GM12872 (cell line): ENCODE measurements around the gene NUDT4.

Experiments used
- TF ChIP-seq, protein P1 (sequence below): IDR thresholded peaks from 3 replicates; pipeline ENCODE4 v1.5.1; 2011; ENCODE audit warnings: low read depth, mild to moderate bottlenecking, low read length, moderate library complexity; ENCODE audit not compliant: insufficient read depth

NUDT4 gene

DNA sequence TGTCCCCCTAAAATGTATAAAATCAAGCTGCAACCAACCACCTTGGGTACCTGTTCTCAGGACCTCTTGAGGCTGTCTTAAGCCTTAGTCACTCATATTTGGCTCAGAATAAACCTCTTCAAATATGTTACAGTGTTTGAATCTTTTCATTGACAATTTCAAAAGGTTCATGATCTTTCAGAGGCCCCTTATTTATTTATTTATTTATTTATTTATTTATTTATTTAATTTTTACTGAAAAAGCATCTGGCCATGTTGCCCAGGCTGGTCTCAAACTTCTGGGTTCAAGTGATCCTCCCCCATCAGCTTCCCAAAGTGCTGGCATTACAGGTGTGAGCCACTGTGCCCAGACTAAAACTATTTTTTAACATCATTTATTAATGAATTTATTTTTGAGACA is 8.2 kb upstream of the NUDT4 start:
- TF ChIP-seq, protein P1, sequence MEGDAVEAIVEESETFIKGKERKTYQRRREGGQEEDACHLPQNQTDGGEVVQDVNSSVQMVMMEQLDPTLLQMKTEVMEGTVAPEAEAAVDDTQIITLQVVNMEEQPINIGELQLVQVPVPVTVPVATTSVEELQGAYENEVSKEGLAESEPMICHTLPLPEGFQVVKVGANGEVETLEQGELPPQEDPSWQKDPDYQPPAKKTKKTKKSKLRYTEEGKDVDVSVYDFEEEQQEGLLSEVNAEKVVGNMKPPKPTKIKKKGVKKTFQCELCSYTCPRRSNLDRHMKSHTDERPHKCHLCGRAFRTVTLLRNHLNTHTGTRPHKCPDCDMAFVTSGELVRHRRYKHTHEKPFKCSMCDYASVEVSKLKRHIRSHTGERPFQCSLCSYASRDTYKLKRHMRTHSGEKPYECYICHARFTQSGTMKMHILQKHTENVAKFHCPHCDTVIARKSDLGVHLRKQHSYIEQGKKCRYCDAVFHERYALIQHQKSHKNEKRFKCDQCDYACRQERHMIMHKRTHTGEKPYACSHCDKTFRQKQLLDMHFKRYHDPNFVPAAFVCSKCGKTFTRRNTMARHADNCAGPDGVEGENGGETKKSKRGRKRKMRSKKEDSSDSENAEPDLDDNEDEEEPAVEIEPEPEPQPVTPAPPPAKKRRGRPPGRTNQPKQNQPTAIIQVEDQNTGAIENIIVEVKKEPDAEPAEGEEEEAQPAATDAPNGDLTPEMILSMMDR = no peak

DNA sequence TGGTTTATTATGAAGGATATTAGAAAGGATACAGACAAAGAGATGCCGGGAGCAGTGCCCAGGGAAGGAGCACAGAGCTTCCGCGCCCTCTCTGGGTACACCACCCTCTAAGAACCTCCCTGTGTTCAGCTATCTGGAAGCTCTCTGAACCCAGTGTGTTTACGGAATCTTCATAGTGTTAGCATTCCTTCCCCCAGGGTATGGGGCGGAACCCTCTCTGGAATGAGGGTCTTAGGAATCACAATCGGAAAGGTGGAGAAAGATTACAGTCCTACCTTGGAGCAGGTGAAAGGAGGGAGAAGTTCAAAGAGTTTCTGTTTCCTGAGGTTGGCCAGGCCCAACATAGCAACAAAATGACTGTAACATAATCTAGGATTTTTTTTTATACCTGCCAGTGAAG is 6.8 kb upstream of the NUDT4 start:
- TF ChIP-seq, protein P1 = no peak

DNA sequence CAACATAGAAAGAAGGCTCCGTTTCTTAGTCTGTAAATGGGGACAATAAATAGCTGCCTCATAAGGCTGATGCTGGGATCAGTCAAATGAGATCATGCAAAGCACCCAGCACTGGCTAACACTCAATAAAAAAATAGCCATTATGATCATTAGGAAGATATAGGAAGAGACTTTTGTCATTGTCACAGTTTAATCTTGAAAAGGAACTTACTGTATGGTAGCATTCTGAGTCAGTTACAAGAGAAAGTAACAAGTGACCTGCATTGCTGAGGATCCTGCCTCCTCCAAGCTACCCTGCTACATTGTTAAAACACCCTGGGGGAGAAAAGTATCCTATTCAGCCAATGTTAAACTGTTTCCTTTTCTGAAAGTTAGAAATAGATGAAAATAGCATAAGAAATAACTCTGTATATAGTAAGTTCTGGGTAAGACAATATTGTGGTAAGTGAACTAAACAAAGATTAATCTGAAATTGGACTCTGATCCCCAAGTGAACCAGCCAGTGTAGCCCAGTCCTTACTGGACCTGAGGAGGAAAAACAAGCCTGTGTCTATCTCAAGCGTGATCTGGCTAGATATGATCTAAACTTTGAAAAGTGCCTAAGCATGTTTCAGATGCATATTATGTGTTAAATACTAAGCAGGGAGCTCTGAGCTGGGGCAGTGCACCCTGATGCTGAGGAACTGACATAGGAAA is 3.6 kb upstream of the NUDT4 start:
- TF ChIP-seq, protein P1 = no peak

DNA sequence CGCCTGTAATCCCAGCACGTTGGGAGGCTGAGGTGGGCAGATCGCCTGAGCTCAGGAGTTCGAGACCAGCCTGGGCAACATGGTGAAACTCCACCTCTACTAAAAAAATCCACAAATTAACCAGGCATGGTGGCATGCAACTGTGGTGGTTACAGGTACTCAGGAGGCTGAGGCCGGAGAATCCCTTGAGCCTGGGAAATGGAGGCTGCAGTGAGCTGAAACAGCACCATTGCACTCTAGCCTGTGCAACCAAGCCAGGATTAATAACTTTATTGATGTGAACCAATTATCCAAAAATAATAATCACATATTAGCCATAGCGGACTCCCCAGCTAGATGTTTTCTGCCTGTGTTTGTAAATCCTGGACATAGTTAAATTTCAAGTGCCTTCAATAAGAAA is 1.8 kb upstream of the NUDT4 start:
- TF ChIP-seq, protein P1 = no peak

DNA sequence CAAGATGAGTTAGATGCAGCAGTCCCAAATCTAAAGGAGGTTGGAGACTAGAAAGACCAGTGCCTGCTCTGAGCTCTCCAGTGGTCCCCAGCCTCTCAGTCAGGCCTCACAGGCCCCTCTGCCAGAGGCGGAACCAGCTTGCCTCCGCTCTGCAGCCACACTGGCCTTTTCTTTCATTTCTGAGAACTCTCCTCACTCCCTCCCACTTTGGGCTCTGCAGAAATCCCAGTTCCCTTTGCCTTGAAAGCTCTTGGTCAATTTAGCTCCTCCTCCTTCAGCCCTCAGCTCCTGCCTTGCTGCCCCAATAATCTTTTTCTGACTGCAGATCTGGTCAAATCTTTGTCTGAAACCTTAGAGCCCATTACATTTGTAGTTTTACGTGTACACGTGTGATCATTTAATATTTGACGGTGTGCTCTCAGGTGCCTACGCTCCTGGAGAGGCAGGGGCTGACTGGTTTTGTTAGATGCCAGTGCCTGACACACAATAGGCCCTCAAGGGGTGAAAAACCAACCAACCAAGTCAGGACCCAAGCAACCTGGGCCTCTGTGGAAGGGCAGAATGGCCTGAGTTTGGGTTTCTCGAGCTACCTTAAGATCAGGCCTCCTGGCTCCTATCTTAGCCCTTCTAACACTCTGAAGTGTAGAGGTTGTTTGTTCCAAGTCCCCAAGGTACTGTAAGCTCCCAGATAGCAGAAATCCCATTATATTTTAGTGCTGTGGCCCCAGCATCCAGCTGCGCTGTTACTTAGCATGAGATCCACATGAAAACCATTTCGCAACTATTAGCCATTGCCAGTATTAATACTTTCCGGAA is 1.1 kb upstream of the NUDT4 start:
- TF ChIP-seq, protein P1 = no peak

DNA sequence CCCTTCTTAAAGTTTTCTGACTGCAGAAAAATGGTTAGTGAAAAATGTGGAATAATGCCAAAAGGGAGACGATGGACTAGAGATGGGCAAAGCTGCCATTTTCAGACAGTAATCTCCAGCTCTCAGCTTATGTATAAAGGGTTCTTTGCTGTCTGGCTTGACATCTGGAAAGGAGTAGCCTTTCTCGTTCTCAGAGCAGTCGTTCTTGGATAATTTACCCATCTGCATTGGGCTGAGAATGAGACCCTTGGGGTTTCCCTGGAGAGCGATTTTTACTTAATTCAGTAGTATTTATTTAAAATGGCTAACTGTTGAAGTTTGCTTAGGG is 1.2 kb downstream of the NUDT4 start:
- TF ChIP-seq, protein P1 = no peak

DNA sequence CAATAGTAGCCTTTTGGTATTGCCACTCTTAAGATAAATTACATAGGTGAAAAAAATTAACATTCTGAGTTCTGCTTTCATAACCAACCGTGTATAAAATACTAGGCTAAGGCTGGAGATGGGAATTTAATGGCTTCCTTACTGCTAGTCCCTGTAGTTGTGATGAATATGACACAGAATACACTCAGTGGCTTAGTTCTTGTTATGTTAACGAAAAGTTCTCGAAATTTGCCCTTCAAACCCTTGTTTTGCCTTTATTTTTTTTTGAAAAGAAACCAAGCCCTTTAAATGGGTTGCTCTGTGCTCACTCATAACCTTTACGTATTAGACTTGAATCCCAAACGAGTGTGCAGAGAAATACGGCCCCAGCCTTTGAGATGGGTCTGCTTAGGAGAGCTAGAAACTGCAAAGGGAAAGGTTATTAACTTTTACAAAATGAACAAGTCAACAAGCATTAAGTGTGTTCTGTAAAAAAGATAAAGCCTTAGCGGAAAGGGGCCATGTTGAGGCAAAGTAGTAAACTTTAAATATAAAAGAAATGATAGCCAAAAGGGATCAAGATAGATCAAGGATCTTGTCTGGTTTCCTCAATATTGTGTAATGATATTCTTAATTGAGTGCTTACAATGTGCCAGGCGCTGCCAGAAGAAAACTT is 1.7 kb downstream of the NUDT4 start:
- TF ChIP-seq, protein P1 = no peak
